Fibroblast of pulmonary artery (primary cell): ENCODE results near the gene MKKS.
A peak's percentile ranks its signal among the peaks of the same experiment; 100 is the strongest.

Experiments used
- DNase-seq: peaks from one replicate; pipeline ENCODE4 v3.0.0-alpha.2; 2010; ENCODE audit warnings: low read depth
- H3K4me3 ChIP-seq: replicated peaks from 2 replicates; pipeline ENCODE4 v1.5.1; 2011; ENCODE audit warnings: low read depth, mild to moderate bottlenecking, control low read depth, low read length, moderate library complexity
- TF ChIP-seq, protein P1 (sequence below): IDR thresholded peaks from 2 replicates; pipeline ENCODE4 v1.5.1; 2011; ENCODE audit warnings: mild to moderate bottlenecking, control low read depth, low read length, inconsistent platforms; ENCODE audit errors: missing control alignments

The MKKS gene

DNA sequence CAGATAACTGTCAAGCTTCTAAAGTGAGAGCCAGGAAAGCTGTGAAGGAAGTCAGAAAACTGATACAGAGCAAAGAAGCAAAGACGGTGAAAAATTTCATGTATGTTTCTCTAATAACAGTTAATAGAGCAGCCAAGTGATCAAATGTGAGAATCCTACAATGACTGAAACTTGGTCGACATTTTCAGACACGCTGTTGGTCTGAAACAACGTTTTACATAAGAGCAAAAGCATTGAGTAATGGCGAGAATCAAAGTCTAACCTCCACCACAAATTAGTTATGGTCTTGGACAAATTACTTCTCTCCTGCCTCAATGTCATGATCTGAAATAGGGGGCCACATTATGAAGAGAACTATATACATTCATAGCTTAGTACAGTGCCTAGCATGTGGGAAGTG lies 3.3 kb downstream of the MKKS start:
- no peak for DNase-seq
- no peak overlapping the region for H3K4me3 ChIP-seq
- TF ChIP-seq, protein P1, sequence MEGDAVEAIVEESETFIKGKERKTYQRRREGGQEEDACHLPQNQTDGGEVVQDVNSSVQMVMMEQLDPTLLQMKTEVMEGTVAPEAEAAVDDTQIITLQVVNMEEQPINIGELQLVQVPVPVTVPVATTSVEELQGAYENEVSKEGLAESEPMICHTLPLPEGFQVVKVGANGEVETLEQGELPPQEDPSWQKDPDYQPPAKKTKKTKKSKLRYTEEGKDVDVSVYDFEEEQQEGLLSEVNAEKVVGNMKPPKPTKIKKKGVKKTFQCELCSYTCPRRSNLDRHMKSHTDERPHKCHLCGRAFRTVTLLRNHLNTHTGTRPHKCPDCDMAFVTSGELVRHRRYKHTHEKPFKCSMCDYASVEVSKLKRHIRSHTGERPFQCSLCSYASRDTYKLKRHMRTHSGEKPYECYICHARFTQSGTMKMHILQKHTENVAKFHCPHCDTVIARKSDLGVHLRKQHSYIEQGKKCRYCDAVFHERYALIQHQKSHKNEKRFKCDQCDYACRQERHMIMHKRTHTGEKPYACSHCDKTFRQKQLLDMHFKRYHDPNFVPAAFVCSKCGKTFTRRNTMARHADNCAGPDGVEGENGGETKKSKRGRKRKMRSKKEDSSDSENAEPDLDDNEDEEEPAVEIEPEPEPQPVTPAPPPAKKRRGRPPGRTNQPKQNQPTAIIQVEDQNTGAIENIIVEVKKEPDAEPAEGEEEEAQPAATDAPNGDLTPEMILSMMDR = no peak

DNA sequence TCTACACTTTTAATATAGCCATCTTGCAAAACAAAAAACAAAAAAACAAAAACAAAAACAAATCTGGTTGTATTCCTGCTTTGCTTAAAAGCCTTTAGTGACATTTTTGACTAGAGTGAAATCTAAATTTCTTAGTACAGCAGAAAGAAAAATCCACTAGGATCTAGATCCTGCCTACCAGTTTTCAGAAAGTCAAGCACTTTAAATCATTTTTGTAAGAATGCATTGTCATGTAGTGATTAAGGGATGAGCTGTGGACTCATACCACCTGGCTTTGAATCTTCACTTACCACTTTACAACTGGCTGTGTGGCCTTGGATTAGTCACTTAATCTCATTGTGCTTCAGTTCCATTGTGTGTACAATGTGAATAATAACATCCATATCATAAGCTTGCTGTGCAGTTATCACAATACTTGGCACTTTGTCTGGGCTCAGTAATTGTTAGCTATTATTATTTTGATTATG lies 4.0 kb downstream of the MKKS start:
- peak; percentile 42 for DNase-seq
- TF ChIP-seq, protein P1 = no peak

DNA sequence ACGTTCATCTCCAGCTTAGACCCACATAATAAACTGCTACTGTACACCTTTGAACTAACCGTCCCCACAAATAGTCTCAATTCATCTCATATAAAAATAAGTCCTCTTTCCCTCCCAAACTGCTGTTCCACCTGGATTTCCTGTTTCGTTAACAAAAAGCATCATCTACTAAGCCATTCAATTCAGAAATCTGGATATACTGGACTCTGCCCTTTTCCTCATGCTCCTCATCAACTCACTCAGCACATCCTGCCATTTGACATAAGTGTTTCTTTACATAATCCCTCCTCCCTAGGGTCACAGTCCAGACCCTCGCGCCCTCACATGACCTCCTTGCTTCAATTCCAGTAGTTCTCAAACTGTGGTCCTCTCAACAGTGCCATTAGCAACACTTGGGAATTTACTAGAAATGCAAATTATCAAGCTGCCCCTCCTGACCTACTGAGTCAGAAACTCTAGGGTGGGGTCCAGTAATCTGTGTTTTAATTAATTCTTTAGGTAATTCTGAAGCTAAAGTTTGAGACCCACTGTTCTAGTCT lies 4.5 kb downstream of the MKKS start:
- TF ChIP-seq, protein P1 = no peak
- DNase-seq = no peak

More for the DNA sequence above, 4.0 kb downstream of the MKKS start:
- H3K4me3 ChIP-seq = no peak overlapping the region

DNA sequence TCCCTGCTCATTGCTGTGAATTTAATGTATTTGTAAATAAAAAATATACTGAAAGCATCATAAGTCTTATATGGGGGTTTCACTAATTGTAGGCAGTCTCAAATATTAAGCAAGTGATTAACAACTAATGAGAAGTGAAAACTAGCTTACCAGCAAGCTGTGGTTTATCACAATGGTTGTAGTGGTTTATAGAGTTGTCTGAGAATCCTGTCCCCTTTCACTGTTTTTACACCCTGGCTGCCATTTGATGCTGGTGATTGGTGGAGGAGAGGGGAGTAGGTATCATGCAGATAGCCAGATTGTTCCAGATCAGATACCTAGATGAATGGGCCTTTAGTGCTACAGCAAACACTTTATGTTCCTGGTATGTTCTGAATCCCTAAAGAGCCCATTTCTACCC lies 6.0 kb downstream of the MKKS start:
- no peak for DNase-seq
- H3K4me3 ChIP-seq = no peak overlapping the region
- TF ChIP-seq, protein P1 = no peak

More for the DNA sequence above, 4.5 kb downstream of the MKKS start:
- H3K4me3 ChIP-seq = no peak overlapping the region

DNA sequence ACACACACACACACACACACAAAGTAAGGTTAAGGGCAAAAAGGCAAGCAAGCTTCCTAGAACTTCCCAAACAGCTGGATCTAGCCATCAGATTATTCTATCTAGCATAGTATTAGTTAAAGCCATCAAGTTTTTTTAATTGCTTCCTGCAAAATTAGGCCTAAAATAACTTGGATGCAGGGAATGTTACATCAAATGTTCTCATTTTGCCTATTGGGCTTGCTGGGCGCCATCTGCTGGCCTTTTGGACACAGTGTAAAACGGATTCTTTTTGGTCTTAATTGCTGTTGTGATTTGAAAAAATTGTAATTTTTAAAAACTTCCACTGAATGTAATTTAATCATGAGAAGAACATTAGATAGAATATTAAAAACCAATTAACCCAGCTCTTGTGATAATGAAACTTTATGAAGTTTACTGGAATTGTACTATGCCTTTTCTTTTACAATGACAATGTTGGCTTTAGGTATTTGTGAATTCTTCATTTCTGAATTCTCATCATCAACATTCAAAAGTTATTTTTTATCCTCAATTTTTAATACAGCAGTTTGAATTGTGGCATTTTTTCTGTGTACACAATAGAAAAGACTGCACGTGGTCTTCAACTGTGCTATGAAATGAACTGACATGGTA lies 6.8 kb downstream of the MKKS start:
- TF ChIP-seq, protein P1 = peak; percentile 88
- DNase-seq = peak; percentile 79

DNA sequence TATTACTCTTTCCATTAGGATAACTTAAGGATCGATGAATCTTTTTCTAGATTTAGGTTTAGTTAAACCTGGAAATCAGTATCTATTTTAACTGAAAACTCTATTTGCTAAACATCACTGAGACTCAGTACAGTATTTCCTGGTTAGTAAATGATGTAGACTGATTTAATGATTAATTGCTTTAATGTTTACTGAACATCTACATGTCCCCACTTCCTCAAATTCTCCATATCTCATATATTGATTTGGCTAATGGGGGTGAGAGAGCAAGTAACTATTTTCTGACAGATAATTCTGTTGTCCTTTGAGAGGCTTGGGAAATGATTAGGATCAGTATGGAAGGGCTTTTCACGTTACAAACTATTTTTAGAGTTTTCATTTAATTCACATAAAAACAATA lies 10.3 kb downstream of the MKKS start:
- no peak overlapping the region for H3K4me3 ChIP-seq
- no peak for DNase-seq

More for the DNA sequence above, 6.8 kb downstream of the MKKS start:
- no peak overlapping the region for H3K4me3 ChIP-seq

More for the DNA sequence above, 10.3 kb downstream of the MKKS start:
- TF ChIP-seq, protein P1 = no peak
